K562 (cell line): ENCODE data around the gene NDUFC2. TPM values are rescaled to one million over a fixed set of nuclear protein-coding genes. Genes with fewer than 3 reads are reported as not detected.

Source experiments
- ATAC-seq: fragments of 200-7000 bp; cut with Tn5 transposase; 3 replicates; pipeline ENCODE4 v1.9.1; 2020; ENCODE audit warnings: moderate library complexity
- BruUV-seq: library from RNA; stranded (reverse); fragments of 400-500 nt; replicated peaks from 2 replicates; lab custom pipeline; 2021; lab: Mats Ljungman, UMichigan
- CTCF ChIA-PET: fragments of 300-600 bp; formaldehyde crosslinking; extraction: SDS; loops from one replicate; lab custom pipeline; 2021; ENCODE audit warnings: low intra/inter-chr PET ratio; lab: Yijun Ruan, JAX
- POLR2A ChIA-PET: fragments of 300-600, 350-650 bp; sonication (Branson Sonifier 250); formaldehyde crosslinking; extraction: SDS; loops from one replicate; lab custom pipeline; 2021; ENCODE audit warnings: antibody characterized with exemption, inconsistent platforms; lab: Yijun Ruan, JAX
- DNase-seq, 4 experiments: peaks; one replicate each; pipeline versions ENCODE4 v3.0.0 to v3.0.0-alpha.2; 2011 to 2018; ENCODE audit warnings: low spot score in 3 of 4, mixed read lengths in 3 of 4; ENCODE audit errors: extremely low read depth in 1 of 4
- FAIRE-seq: peaks from 2 replicates; lab custom pipeline; 2011; peaks lifted over from hg19 to GRCh38; lab: Jason Lieb, UNC
- H2AFZ ChIP-seq: 2 replicates; pipeline ENCODE4 v1.6.0; 2011; ENCODE audit warnings: low read depth, low read length, control low read depth, inconsistent platforms
- H3K27ac ChIP-seq: fragments of 200-600 bp; 3 replicates; pipeline ENCODE4 v1.8.0; 2011; ENCODE audit warnings: low read depth, mild to moderate bottlenecking, control low read depth, inconsistent platforms, low read length, moderate library complexity, mixed read lengths; ENCODE audit errors: extremely low read depth
- H3K27me3 ChIP-seq, 2 experiments: fragments of 300-600 bp in 1 of 2; 2 replicates in 1 of 2; 3 replicates in 1 of 2; pipeline versions ENCODE4 v1.6.0 to v1.8.0; 2011; ENCODE audit warnings: inconsistent platforms in 2 of 2, low read length in 2 of 2, mild to moderate bottlenecking in 1 of 2, mixed read lengths in 1 of 2, moderate library complexity in 1 of 2; ENCODE audit not compliant: control insufficient read depth in 2 of 2, insufficient read depth in 2 of 2
- H3K36me3 ChIP-seq: fragments of 300-600 bp; 3 replicates; pipeline ENCODE4 v1.8.0; 2011; ENCODE audit warnings: mild to moderate bottlenecking, low read length, inconsistent platforms; ENCODE audit not compliant: control insufficient read depth, insufficient read depth
- H3K4me1 ChIP-seq, 2 experiments: fragments of 200-600 bp in 1 of 2; replicated peaks in 1 of 2; 2 replicates in 1 of 2; 3 replicates in 1 of 2; pipeline versions ENCODE4 v1.5.1 to v1.8.0; 2011; ENCODE audit warnings: inconsistent platforms in 2 of 2, low read length in 2 of 2, mild to moderate bottlenecking in 1 of 2, mixed read lengths in 1 of 2, moderate library complexity in 1 of 2; ENCODE audit not compliant: control insufficient read depth in 2 of 2, insufficient read depth in 2 of 2
- H3K4me2 ChIP-seq: 2 replicates; pipeline ENCODE4 v1.6.1; 2011; ENCODE audit warnings: low read length, control low read depth, inconsistent platforms, mixed read lengths; ENCODE audit not compliant: insufficient read depth
- H3K4me3 ChIP-seq: fragments of 200-600 bp; sonication (generic), shearing (Covaris generic); 2 replicates; pipeline ENCODE4 v1.5.1; 2016; ENCODE audit warnings: control low read depth, inconsistent platforms
- H3K79me2 ChIP-seq: fragments of 200-600 bp; 3 replicates; pipeline ENCODE4 v1.8.0; 2011; ENCODE audit warnings: low read length, inconsistent platforms; ENCODE audit not compliant: control insufficient read depth, insufficient read depth
- H3K9ac ChIP-seq, 2 experiments: 2 replicates each; pipeline versions ENCODE4 v1.6.0 to v1.6.1; 2011; ENCODE audit warnings: low read depth in 2 of 2, low read length in 2 of 2, control low read depth in 1 of 2, inconsistent platforms in 1 of 2, mild to moderate bottlenecking in 1 of 2, mixed read lengths in 1 of 2; ENCODE audit not compliant: insufficient read depth in 1 of 2
- H3K9me1 ChIP-seq: one replicate; pipeline ENCODE4 v1.6.0; 2011; ENCODE audit warnings: inconsistent platforms, mild to moderate bottlenecking, low read length, moderate library complexity; ENCODE audit not compliant: control insufficient read depth, insufficient read depth
- H3K9me3 ChIP-seq: replicated peaks from 2 replicates; pipeline ENCODE4 v1.5.1; 2011; ENCODE audit warnings: low read depth, low read length, inconsistent platforms; ENCODE audit not compliant: control insufficient read depth, insufficient read depth
- H4K20me1 ChIP-seq: replicated peaks from 2 replicates; pipeline ENCODE4 v1.6.1; 2011; ENCODE audit warnings: low read length, inconsistent platforms, mixed read lengths; ENCODE audit not compliant: control insufficient read depth, insufficient read depth
- FUS ChIP-seq: fragments of 200-400 bp; formaldehyde crosslinking; optimal IDR thresholded peaks from 2 replicates; pipeline ENCODE3; 2017; ENCODE audit warnings: low read depth, low read length
- NFIX ChIP-seq: fragments of 250-450 bp; sonication (Bioruptor Pico); IDR thresholded peaks from 2 replicates; pipeline ENCODE4 v1.4.0; 2020; ENCODE audit warnings: low read depth, mild to moderate bottlenecking, moderate library complexity
- SIRT6 ChIP-seq: IDR thresholded peaks from one replicate; pipeline ENCODE4 v1.6.1; 2012; ENCODE audit warnings: low read depth, mild to moderate bottlenecking, control low read depth, inconsistent platforms, low read length, moderate library complexity
- ZNF316 ChIP-seq: fragments of 450-650 bp; IDR thresholded peaks from 2 replicates; pipeline ENCODE4 v1.6.1; 2016
- ZNF785 ChIP-seq: fragments of 250-450 bp; sonication (Bioruptor Pico); IDR thresholded peaks from 2 replicates; pipeline ENCODE4 v1.4.0; 2020; ENCODE audit warnings: mild to moderate bottlenecking
- WGBS: fragments of 100-300 bp; shearing (Covaris generic); methylation state at CpG from one replicate; pipeline ENCODE4 v1.1.6; 2016; ENCODE audit warnings: low coverage, mixed read lengths; ENCODE audit not compliant: insufficient coverage; ENCODE audit errors: missing lambda C conversion rate; 5-methylcytosine and 5-hydroxymethylcytosine counted together
- in situ Hi-C: fragments of 300-500 bp; cut with MboI; formaldehyde crosslinking; loops from 4 replicates; pipeline ENCODE4 v1.15.0; 2018; ENCODE audit warnings: inconsistent platforms, mixed read lengths
- intact Hi-C: fragments of 100-400 bp; cut with micrococcal nuclease; formaldehyde crosslinking; loops from 2 replicates; pipeline ENCODE4 v1.14.2; 2022
- polyA plus RNA-seq, 8 experiments: library from polyadenylated mRNA; depleted of rRNA in 4 of 8; stranded (reverse) in 5 of 8; unstranded in 3 of 8; fragments of >200 nt; fragmentation: Nextera tagmentation in 2 of 8; fragmentation: Illumina TruSeq in 1 of 8; extraction: Ambion mirVana in 2 of 8; extraction: Trizol in 1 of 8; gene quantifications; 2 replicates each; pipeline versions ENCODE4 v1.2.1 to v1.2.3, GENCODE V29; 2011 to 2014; ENCODE audit warnings: inconsistent platforms in 1 of 8, missing spikeins in 1 of 8
- total RNA-seq, 7 experiments: library from RNA; depleted of rRNA in 6 of 7; stranded (reverse); fragments of >200 nt in 6 of 7; fragmentation: Illumina TruSeq in 2 of 7; extraction: Trizol in 2 of 7; gene quantifications; 2 replicates each; pipeline versions ENCODE4 v1.2.1 to v1.2.3, GENCODE V29; 2011 to 2021; ENCODE audit warnings: low replicate concordance in 1 of 7
- TF ChIP-seq, protein P1 (sequence below): fragments of 450-650 bp; IDR thresholded peaks from 2 replicates; pipeline ENCODE4 v1.6.1; 2018; ENCODE audit warnings: mild to moderate bottlenecking, low read depth; ENCODE audit not compliant: partially characterized antibody
- TF ChIP-seq, protein P2 (sequence below), 2 experiments: IDR thresholded peaks; 2 replicates each; pipeline ENCODE4 v1.6.1; 2011; ENCODE audit warnings: borderline replicate concordance in 1 of 2, control low read depth in 1 of 2, low read depth in 1 of 2, low read length in 1 of 2, mild to moderate bottlenecking in 1 of 2, mixed read lengths in 1 of 2, moderate library complexity in 1 of 2; ENCODE audit not compliant: insufficient read depth in 1 of 2, insufficient read length in 1 of 2, poor library complexity in 1 of 2, severe bottlenecking in 1 of 2; ENCODE audit errors: extremely low read depth in 1 of 2
- TF ChIP-seq, protein P3 (sequence below): fragments of 450-650 bp; formaldehyde crosslinking; IDR thresholded peaks from 2 replicates; pipeline ENCODE4 v1.4.0; 2020; ENCODE audit warnings: mild to moderate bottlenecking, mixed read lengths

NDUFC2 gene
- total and polyA plus RNA-seq, 9 of the 15 experiments (the other 6 are each of a cell fraction or from before 2014, with no cell fraction given): 168 to 1,119 (median 442) TPM

DNA sequence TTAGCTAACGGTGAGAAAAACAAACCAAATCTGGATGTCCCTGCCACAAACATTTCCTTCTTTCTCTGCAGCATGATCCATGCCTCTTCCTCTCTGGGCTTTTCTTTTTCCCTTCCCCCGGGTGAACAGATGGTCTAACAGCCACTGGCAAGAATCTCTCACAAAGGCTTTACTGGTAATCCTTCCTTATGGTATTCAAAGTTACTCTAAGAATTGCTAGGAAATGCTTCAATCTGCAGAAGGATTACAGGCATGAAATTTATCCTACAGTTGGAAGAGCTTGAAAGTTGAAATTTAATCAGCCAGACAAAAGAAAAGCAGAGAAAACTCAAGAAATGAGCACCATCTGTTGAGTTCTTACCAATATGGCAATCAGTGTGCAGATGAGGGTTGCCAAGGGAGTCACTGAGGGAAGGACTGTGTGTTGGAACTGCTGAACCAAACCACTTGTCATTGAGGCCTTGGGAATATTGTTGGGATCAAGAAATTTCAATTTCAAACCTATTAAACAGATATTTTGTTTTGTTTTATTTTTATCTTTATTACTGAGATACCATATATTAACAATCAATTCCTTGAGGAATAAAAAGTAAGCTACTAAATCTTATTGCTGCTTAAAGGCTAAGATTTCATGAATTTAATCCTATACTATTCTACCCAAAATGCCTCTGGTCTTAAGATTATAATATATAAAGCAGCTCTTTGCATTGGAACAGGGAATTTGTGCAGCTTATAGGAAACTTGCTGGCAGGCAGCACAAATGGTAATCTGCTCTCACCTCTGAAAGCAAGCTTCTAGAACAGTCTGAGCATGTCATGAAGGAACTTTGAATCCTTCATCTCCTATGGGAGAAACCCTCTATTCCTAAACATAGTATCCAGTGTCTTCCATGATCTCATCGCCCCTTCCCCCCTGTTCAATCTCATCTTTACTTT is 29.7 kb upstream of the NDUFC2 start:
- Histone ChIP-seq H3K4me1 (no peaks in the 10 kb centered on the region), H3K9ac (no peak overlapping the region), H3K9me1 (no peaks in the 10 kb centered on the region), H4K20me1 (no peaks in the 10 kb centered on the region), H3K4me3 (no peak overlapping the region), H3K4me2 (no peak overlapping the region), H3K36me3 (peaks cover 65% of the 10 kb centered on the region), H3K79me2 (no peaks in the 10 kb centered on the region), H3K9me3 (no peaks in the 10 kb centered on the region), H2AFZ (no peak overlapping the region), H3K27ac (no peak overlapping the region), H3K27me3 (no peaks in the 10 kb centered on the region)
- TF ChIP-seq ZNF316 (no peak), FUS (no peak), SIRT6 (no peak), ZNF785 (CRISPR knock-in tag) (no peak), NFIX (CRISPR knock-in tag) (0 out of 2 replicates have a peak, but pooled peaks have one; percentile 6)
- TF ChIP-seq, protein P1, sequence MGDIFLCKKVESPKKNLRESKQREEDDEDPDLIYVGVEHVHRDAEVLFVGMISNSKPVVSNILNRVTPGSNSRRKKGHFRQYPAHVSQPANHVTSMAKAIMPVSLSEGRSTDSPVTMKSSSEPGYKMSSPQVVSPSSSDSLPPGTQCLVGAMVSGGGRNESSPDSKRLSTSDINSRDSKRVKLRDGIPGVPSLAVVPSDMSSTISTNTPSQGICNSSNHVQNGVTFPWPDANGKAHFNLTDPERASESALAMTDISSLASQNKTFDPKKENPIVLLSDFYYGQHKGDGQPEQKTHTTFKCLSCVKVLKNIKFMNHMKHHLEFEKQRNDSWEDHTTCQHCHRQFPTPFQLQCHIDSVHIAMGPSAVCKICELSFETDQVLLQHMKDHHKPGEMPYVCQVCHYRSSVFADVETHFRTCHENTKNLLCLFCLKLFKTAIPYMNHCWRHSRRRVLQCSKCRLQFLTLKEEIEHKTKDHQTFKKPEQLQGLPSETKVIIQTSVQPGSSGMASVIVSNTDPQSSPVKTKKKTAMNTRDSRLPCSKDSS: no peak
- TF ChIP-seq, protein P2, sequence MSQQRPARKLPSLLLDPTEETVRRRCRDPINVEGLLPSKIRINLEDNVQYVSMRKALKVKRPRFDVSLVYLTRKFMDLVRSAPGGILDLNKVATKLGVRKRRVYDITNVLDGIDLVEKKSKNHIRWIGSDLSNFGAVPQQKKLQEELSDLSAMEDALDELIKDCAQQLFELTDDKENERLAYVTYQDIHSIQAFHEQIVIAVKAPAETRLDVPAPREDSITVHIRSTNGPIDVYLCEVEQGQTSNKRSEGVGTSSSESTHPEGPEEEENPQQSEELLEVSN (IDR thresholded peaks at IDR 0.05; ENCODE audit: borderline replicate concordance in 1 of 2, extremely low read depth in 1 of 2, insufficient read depth in 1 of 2, insufficient read length in 1 of 2, low read depth in 1 of 2, low read length in 1 of 2, poor library complexity in 1 of 2, severe bottlenecking in 1 of 2): no peak
- TF ChIP-seq, protein P3, sequence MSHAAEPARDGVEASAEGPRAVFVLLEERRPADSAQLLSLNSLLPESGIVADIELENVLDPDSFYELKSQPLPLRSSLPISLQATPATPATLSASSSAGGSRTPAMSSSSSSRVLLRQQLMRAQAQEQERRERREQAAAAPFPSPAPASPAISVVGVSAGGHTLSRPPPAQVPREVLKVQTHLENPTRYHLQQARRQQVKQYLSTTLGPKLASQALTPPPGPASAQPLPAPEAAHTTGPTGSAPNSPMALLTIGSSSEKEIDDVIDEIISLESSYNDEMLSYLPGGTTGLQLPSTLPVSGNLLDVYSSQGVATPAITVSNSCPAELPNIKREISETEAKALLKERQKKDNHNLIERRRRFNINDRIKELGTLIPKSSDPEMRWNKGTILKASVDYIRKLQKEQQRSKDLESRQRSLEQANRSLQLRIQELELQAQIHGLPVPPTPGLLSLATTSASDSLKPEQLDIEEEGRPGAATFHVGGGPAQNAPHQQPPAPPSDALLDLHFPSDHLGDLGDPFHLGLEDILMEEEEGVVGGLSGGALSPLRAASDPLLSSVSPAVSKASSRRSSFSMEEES (CRISPR knock-in tag): no peak
- FAIRE-seq: no peak
- ATAC-seq: no peak
- CTCF ChIA-PET: no interaction called here
- 90% methylated on average over 3 of the region's 3 CpGs for WGBS
- DNase-seq: no peak
- BruUV-seq: no TSS peak
- POLR2A ChIA-PET: interaction anchor here (0.7 kb wide), 1 partner anchor 10 kb away, joined by 5 read pairs; no protein-coding TSS in a partner anchor
- in situ Hi-C loops (no loop called here), intact Hi-C loops (no loop called here)
